HG02943 (cell line): ENCODE results near the gene FAM81B.
"Not testable (repeated sequence)": the region's sequence is repeated elsewhere in the genome, so short reads cannot be mapped to it uniquely, and the experiment has no call there.

Experiments used
- ATAC-seq: cut with Tn5 transposase; IDR thresholded peaks from one replicate; pipeline ENCODE4 v1.9.1; 2021; ENCODE audit warnings: mild to moderate bottlenecking, low read depth, moderate library complexity; ENCODE audit not compliant: unreplicated experiment

FAM81B gene

GRCh38 chr5:95390812-95391492, at the start of gene FAM81B:
Gene FAM81B (plus strand): TSS chr5:95391366. CDS start chr5:95391390, 24 bp downstream.
- ATAC-seq = no peak

GRCh38 chr5:95341444-95341843, 49.7 kb upstream of the FAM81B start:
- not testable (repeated sequence) for ATAC-seq

GRCh38 chr5:95347506-95348120, 43.6 kb upstream of the FAM81B start:
- ATAC-seq = no peak

- ATAC-seq = no peak
Observed at GRCh38 chr5:95350631-95351030, 40.5 kb upstream of the FAM81B start.

- no peak for ATAC-seq
Observed at GRCh38 chr5:95352691-95353090, 38.5 kb upstream of the FAM81B start.

GRCh38 chr5:95358320-95358719, 32.8 kb upstream of the FAM81B start:
- no peak for ATAC-seq

GRCh38 chr5:95358848-95359247, 32.3 kb upstream of the FAM81B start:
- ATAC-seq = no peak

- ATAC-seq = not testable (repeated sequence)
Observed at GRCh38 chr5:95360667-95361066, 30.5 kb upstream of the FAM81B start.

GRCh38 chr5:95365302-95366095, 25.7 kb upstream of the FAM81B start:
- ATAC-seq = no peak

GRCh38 chr5:95369782-95370181, 21.4 kb upstream of the FAM81B start:
- no peak for ATAC-seq

- ATAC-seq = no peak
Observed at GRCh38 chr5:95374061-95374460, 17.1 kb upstream of the FAM81B start.

GRCh38 chr5:95375591-95375990, 15.6 kb upstream of the FAM81B start:
- ATAC-seq = no peak

GRCh38 chr5:95379133-95379532, 12.0 kb upstream of the FAM81B start:
- ATAC-seq = no peak

GRCh38 chr5:95380103-95380628, 11.0 kb upstream of the FAM81B start:
- ATAC-seq = no peak

- no peak for ATAC-seq
Observed at GRCh38 chr5:95382801-95383200, 8.4 kb upstream of the FAM81B start.

GRCh38 chr5:95384485-95385213, 6.5 kb upstream of the FAM81B start:
- ATAC-seq = no peak

- no peak for ATAC-seq
Observed at GRCh38 chr5:95385334-95385733, 5.8 kb upstream of the FAM81B start.

- ATAC-seq = not testable (repeated sequence)
Observed at GRCh38 chr5:95391965-95392364, 799 bp downstream of the FAM81B start.

GRCh38 chr5:95392593-95393182, 1.5 kb downstream of the FAM81B start:
- ATAC-seq = no peak

- ATAC-seq = no peak
Observed at GRCh38 chr5:95393279-95393678, 2.1 kb downstream of the FAM81B start.
